GM18873 (cell line): ENCODE measurements around the gene L3MBTL2.

Experiments used
- ATAC-seq: cut with Tn5 transposase; IDR thresholded peaks from one replicate; pipeline ENCODE4 v1.9.1; 2021; ENCODE audit warnings: mild to moderate bottlenecking, moderate library complexity, moderate number of reproducible peaks; ENCODE audit not compliant: unreplicated experiment, low FRiP score

Gene L3MBTL2

DNA sequence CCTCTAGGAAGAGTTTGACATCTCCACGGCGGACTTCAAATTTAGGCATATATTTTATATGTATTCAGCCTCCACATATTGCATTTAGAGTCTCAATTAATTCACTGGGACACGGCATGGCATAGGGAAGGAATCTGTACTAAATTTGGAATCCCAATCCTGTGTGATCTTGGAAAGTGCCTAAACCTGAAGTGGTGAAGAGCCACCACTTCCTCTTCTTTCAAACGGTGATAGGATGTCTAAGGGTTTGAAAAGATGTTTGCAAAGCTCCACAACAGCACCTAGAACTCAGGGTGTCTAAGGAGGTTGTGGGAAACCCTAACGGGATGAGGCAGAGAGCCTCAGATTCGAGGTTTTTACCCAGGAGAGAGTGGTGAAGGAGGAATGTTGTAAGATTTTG, 1.0 kb upstream of the L3MBTL2 start:
- no peak for ATAC-seq

DNA sequence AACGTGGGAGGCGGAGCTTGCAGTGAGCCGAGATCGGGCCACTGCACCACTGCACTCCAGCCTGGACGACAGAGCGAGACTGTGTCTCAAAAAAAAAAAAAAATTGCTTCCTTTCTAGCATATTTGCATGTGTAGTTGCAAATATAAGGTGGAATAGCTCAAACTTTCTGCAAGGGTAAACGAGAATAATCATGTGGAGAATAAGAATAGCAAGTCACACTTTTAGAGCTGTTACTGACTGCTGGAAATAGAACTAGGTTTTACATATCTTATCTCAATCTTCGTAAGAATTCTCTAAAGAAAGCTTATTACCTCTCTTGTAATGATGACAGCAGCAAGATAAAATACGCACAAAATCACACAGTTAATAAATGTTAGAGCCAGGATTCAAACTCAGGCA, 1.6 kb downstream of the L3MBTL2 start:
- ATAC-seq: no peak

DNA sequence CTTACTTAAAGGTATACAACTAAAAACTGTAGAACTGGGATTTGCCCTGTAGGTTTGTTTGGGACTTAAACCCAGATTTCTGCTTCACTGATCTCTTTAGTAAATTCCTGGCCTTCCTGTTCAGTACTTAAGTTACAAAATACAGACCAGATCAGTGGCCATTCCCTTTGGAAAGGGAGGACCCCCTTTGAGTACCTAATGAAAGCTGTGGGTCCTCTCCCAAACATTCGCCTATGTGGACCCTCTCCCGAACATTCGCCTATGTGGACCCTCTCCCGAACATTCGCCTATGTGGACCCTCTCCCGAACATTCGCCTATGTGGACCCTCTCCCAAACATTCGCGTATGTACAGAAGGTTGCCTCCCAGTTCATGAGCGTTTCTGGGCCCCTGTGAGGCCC, 10.3 kb downstream of the L3MBTL2 start:
- ATAC-seq: no peak

DNA sequence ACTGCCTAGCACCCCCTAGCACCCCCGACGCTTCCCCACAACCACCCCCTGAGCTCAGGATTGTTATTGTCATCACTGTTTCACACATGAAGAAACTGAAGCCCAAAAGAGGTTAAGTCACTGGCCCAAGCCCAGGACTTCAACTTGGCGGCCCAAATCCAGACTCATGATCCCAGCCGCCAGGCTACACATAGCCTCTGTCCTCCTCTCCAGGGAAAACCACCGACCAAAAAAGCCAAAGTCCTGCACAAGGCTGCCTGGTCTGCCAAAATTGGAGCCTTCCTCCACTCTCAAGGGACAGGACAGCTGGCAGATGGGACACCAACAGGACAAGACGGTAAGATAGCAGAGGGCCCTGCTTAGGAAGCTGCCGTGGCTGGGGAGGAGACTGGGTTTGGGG, 10.8 kb downstream of the L3MBTL2 start:
- ATAC-seq: no peak

DNA sequence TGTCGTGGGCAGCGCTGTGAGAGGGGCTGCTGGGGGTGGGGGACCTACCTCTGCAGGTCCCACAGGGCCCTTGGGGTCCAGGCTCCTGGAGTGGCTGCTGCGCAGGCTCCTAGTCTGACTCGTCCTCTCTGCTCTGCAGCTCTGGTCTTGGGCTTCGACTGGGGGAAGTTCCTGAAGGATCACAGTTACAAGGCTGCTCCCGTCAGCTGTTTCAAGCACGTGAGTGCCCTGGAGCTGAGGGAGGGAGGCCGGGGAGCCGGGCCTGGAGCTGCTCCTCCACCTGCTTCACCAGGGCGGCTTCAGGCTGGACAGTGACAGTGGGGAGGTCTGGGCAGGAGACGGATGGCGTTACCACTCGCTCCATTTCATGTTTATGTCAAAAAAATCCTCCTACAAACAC, 11.9 kb downstream of the L3MBTL2 start:
- no peak for ATAC-seq

DNA sequence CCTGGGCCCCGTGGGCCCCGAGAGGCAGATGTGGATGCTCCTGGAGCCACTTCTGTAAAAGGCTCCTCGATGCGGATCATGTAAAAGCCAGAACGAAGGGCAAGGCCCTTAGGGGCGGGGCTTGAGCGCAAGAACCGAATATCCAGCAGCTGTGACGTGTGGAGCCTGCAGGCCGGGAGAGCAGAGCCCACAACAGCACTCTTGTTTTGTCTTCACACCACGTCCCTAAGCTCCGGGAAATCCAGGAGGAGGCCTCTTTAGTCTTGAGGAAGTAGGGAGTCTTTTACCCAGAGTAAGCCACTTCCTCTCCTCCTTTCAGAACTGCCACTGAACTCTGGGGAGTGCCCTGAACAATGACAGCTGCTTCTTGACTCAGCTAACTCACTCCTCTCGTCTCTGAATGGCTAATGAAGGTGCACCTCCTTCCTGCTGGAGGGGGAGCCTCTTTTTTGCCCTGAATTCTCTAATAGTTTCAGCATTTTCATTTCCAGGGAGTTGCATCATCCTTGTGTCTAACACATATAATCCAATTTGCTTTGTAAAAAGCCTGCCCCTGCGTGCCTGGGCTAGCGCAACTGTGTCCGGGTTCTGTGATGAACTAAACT, 12.5 kb downstream of the L3MBTL2 start:
- no peak for ATAC-seq

DNA sequence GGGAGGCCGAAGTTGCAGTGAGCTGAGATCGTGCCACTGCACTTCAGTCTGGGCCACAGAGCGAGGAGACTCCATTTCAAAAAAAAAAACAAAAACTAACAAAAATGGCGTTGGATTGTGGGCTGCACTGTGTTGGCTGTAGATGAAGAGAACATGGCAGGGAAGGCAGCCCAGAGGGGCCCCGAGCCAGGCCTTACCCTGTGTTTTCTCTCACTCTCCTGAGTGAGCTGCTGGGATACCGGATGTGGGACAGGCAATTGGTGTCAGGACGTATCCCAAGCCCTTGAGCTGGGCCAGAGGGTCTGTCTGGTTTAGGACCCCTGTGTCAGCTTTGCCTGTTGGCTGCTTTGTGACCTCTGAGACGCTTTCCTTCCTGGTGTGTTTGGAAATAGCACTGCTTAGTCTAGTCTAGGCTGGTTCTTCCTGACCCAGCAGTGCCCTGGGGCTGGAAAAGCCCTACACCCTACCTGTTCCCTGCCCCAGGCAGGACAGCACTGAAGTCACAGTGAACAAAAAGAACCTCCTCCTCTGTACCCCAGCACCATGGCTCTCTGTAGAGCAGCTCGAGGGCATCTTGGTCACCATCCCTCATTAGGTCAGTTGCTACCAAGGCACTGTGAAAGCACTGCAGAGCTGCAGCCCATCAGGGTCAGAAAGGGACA, 17.9 kb downstream of the L3MBTL2 start:
- no peak for ATAC-seq

DNA sequence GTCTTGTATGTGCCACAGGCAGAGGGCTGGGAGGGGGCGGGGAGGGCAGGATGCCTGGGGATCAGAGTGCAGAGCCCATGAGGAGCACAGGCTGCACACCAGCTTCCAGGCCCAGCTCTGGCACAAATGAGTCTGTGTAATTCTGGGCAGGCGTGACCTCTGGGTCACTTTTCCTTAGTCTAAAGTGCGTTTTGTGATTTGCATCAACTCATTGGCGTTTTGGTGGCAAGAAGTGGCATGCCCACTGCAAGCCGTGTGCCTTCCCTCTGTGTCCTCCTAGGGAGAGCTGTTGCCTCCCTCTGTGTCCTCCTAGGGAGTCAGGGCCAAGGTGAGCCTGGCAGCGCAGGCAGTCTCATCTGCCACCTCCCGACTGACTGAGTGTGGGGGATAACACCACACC, 18.4 kb downstream of the L3MBTL2 start:
- ATAC-seq: no peak

DNA sequence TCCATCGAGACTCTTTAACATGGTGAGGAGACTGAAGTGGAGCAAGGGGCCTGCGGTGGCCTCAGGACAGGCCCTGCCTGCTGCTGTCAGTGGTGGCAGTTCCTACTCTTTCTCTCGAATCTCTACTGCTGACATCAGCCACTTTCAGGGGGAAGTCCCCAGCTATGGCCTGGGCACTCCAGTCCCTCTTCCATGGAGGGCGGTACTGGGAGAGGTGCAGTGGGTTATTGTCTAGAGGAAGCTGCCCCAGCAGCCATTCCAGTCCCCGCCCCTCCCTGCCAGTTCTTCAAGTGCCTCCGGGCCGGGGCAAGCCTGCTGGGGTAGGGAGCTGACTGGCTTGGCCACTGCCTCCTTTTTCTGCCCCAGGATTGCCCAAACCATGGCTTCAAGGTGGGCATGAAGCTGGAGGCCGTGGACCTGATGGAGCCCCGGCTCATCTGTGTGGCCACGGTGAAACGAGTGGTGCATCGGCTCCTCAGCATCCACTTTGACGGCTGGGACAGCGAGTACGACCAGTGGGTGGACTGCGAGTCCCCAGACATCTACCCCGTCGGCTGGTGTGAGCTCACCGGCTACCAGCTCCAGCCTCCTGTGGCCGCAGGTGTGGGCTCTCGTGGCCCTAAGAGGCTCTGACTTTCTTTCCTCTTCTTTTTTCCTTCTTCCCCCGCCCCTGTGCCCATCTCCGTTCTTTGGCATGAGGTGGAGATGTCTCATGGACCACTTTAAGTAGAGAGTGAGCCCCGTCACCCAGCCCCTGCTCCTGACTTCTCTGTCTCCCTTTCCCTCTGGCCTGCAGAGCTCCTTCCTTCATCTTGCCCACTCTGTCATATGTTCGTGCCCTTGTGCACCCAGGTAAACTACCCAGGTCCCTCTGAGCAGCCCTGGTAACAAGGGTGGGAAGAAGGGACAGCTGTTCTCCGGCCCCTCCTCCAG, 21.9 kb downstream of the L3MBTL2 start:
- ATAC-seq: no peak

DNA sequence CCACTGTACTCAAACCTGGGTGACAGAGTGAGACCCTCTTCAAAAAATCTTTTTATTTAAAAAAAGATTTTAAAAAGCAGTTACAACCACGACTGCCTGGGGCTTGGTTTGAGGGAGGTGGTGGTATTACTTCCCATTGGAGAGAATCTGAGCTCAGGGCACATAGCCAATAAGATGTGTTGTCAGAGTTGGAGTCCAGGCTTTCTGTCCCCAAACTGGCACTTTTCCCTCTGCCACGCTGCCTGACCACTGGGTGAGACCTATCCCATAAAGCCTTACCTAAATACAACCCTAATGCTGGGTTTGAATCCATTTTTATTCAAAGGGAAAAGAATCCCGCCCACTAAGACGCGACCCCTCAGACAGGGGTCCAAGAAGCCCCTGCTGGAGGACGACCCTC, 24.1 kb downstream of the L3MBTL2 start:
- no peak for ATAC-seq

DNA sequence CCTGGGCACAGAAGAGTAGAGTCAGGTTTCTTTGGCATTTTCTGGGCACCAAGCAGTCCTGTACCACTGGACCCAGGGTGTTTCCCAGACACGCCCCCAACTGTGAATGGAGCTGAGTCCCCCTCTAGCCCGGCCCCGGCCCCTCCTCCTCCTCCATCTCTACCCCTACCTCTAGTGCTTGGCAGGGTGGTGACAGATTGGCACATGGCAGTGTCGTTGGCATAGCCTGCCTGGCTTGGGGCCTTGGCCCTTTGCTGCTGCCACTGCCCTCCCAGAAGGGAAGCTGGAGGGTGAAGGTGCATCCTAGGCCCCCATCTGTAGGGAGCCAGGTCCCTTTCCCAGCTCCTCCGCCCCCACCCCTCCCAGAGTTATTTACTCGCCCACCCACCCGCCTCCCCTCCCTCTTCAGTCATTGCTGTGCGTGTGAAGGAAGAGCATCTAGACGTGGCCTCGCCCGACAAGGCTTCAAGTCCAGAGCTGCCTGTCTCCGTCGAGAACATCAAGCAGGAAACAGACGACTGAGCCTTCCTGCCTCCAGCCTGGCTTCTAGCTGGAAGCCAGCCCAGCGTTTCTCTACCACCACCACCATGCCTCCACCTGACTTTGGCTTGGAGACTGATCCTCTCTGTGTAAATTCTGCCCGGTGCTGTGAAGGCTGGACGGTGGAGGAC, 24.8 kb downstream of the L3MBTL2 start:
- ATAC-seq: no peak

DNA sequence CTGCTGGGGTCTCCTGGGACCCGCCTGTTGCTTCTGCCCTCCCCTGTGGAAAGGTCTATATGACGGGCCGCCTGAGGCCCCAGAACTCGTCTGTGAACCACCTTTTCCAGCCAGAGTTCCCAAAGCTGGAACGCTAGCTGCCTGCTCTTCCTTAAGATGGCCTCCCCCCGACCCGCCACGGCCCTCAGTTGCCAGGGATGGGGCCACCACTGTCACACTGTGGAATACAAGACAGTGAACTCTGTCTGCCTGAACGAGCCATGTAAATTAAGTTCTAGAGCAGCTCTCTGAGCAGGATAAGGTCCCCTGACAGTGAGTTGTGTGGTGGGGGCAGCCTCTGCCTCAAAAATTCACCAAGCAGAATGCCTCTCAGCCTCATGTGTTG, 25.3 kb downstream of the L3MBTL2 start:
- ATAC-seq: no peak

DNA sequence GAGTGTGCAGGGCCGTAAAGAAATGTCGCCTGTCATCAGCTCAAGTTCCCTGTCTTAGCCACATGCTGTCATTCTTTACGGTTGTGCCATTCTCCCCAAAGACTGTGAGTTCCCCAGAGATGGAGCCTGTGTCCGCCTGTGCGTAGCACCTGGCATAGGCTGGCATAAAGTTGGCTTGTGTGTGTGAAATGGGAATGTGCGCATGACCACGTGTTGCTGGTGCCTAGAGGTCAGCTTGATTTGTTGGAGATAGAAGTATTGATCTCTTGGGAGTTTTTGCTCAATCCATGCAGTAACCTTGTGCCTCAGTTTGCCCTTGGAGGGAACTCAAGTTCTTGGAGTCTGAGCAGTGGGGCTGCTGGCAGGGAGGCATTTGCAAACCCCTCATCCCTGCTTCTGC, 26.3 kb downstream of the L3MBTL2 start:
- no peak for ATAC-seq

DNA sequence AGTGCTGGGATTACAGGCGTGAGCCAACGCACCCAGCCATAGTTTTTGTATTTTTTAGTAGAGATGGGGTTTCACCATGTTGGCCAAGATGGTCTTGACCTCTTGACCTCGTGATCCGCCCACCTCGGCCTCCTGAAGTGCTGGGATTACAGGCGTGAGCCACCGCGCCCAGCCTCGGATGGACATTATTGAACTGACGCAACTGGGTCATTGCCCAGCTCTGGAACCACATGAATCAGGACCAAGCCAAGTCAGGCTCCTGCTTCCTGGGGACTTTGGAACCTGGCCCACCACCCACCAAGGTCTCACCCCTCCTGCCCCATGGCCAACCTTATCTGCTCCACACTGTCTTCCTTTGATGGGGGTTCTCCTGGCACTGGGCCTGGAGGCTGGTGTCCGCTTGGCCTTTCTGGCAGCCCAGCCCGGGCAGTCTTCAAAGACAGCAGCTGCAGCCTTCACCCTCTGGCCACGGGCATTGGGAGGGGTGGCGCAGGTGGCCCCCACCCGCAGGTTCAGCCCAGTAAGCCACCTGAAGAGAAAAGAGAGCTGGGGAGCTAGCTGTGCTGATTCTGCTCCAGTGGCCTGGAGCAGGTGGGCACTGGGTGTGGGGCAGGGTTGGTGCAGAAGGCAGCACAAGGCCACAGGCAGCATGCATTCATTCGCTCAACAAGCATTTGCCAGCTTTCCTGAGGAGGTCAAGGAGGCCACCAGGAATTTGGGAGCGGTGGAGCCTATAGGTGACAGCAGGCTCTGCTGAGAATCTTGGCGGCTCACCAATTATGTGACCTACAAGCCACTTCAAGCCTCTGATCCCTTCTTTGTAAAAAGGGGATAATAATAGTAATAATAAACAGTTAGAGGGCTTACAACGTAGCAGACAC, 29.9 kb downstream of the L3MBTL2 start:
- no peak for ATAC-seq

DNA sequence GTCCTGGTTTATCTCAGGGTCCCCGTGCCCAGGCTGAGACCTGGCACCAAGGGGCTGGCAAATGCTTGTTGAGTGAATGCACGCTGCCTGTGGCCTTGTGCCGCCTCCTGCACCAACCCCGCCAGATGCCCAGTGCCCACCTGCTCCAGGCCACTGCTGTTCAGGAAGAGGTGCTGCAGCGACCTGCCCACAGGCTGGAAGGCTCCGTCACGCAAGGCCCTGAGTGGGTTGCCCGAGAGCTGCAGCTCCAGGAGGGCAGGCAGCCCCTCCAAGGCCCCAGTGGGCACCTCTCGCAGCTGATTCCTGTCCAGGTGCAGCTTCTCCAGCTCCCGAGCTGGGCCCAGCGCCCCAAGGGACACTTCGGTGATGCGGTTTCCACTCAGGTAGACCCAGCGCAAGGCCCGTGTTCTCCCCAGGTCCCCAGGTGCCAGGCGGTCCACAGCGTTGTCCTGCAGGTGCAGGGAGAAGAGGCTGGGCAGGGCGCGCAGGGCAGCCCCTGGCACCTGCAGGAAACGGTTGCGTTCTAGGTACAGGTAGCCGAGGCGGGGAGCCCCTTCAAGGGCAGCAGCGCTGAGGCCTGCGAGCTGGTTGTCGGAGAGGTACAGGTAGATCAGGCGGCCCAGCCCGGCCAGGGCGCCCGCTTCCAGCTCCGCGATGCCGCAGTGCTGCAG, 32.1 kb downstream of the L3MBTL2 start:
- no peak for ATAC-seq

DNA sequence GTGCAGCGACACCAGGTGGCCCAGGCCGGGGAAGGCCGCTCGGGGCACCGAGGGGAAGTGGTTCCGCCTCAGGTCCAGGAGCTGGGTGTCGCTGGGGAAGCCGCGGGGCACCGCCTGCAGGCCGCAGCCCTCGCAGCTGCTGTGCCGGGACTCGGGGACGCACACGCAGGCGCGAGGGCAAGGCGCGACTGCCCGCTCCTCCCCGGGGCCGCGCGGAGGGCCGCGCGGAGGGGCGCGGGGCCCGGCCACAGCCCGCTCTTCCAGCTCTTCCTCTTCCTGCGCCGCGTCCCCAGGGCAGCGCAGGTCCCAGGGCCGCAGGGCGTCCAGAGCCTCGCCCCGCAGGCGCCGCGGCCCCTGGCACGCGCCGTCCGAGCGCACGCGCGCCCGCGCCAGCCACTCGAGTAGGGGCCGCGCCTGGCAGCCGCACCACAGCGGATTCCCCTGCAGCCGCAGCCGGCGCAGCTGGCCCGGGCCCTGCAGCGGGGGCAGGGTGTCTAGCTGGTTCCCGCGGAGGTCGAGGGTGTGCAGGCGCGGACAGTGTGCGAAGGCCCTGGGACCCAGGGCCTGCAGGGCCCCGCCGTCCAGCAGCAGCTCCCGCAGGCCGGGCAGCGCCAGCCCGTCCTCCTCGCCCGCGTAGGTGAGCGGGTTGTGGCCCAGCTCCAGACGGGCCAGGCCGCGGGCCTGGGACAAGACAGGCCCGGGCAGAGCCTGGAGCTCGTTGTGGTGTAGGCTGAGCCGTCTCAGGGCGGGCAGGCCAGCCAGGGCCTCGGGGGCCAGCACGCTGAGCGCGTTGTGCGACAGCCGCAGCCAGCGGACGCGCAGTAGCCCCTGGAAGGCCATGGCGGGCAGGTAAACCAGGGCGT, 32.8 kb downstream of the L3MBTL2 start:
- ATAC-seq: no peak

DNA sequence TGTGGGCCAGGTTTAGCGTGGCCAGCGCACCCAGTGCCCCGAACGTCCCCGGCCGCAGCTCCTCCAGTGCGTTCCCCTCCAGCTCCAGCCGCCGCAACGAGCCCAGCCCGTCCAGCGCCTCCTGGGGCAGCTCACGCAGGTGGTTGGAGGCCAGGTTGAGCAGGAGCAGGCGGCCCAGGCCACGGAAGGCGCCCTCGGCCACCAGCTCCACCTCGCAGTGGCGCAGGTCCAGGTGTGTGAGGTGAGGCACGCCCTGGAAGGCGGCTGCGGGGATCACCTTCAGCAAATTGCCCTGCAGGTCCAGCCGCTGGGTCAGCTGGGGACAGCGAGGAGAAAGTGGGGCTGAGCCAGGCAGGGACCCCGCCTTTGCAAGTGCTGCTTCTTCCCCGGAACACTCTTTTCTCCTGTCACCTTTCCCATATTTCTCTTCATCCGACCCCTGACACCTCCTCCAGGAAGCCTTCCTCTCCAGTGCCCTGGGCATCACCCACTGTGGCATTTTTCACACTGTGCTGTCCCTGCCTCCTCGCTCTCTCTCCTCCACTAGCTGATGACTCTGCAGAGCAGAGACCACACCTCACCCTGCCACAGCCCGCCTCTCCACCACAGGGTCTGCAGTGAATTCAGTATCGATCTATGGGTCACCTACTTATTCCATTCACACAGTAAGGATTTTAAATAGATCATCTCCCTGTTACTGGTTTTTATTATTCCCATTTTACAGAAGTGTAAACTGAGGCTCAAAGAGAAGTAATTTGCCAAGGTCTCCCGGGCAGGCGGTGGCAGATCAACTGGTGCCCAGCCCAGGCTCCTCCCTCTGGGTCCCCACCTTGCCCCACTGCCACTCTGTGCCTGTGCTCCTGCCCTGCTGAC, 33.7 kb downstream of the L3MBTL2 start:
- no peak for ATAC-seq
